Mucosa of stomach (tissue), 1 donor: ENCODE data around the gene TNRC18.
"Not testable (repeated sequence)": the region's sequence is repeated elsewhere in the genome, so short reads cannot be mapped to it uniquely, and the experiment has no call there.

Experiments used
- H3K27me3 ChIP-seq: one replicate; pipeline ENCODE4 v1.7.0; 2013; ENCODE audit warnings: mild to moderate bottlenecking, low read length; ENCODE audit not compliant: control insufficient read depth, insufficient read depth
- H3K36me3 ChIP-seq: one replicate; pipeline ENCODE4 v1.7.0; 2013; ENCODE audit warnings: low read length; ENCODE audit not compliant: control insufficient read depth, insufficient read depth
- H3K4me1 ChIP-seq: one replicate; pipeline ENCODE4 v1.7.0; 2013; ENCODE audit warnings: mild to moderate bottlenecking, low read length; ENCODE audit not compliant: control insufficient read depth, insufficient read depth
- H3K4me3 ChIP-seq: one replicate; pipeline ENCODE4 v1.7.0; 2013; ENCODE audit warnings: low read length
- H3K9ac ChIP-seq: one replicate; pipeline ENCODE4 v1.7.0; 2013; ENCODE audit warnings: mild to moderate bottlenecking, low read length, moderate library complexity
- H3K9me3 ChIP-seq: one replicate; pipeline ENCODE4 v1.7.0; 2013; ENCODE audit warnings: mild to moderate bottlenecking, low read length, moderate library complexity; ENCODE audit not compliant: control insufficient read depth
- donor health status: Pancreatic carcinoma.

Gene TNRC18

DNA sequence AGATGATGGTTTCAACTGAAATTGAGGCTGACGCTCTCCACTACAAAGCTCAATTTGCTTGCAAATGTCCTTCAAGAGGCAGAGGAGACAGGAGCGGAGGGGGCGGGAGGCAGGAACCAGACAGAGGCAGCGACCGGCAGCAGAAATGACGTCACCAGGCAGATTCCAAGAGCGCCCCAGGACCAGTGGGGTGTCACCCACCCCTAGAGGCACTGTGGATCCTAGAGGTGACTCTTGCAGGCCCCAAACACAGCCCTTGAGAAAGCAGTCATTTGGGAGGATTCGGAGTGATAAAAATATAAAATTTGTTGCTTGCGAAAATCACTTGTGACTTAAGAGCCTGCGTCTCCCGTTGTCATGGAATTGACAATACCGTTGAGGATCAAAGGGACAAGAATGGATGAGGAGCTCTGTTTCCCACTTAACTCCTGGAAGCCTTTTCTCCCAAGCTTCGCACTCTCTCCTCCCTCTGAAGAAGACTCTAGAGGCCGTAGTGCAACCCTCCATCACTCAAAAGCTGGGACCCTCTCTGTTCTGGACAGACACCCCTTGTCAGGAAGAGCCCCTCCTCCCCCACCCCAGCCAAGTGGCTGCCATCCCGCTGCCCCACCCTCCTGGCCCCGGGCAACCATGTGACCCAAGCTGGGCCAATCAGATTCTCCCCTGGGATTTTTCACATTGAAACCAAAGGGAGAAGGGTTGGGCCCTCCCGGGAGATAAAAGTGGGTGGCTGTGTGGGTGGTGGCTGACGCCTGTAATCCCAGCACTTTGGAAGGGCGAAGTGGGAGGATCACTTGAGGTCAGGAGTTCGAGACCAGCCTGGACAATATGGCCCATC, 157.2 kb downstream of the TNRC18 start:
- no peak overlapping the region for H3K9ac ChIP-seq
- H3K4me1 ChIP-seq, result no peaks in the 10 kb centered on the region
- H3K9me3 ChIP-seq, result no peaks in the 10 kb centered on the region
- H3K4me3 ChIP-seq, result no peak overlapping the region
- H3K27me3 ChIP-seq, result no peaks in the 10 kb centered on the region
- H3K36me3 ChIP-seq, result no peaks in the 10 kb centered on the region

GRCh38 chr7:5265320-5266190, 158.1 kb downstream of the TNRC18 start:
- H3K36me3 ChIP-seq, result no peaks in the 10 kb centered on the region
- no peaks in the 10 kb centered on the region for H3K27me3 ChIP-seq
- H3K4me1 ChIP-seq, result no peaks in the 10 kb centered on the region
- H3K4me3 ChIP-seq, result no peak overlapping the region
- no peaks in the 10 kb centered on the region for H3K9me3 ChIP-seq
- H3K9ac ChIP-seq, result no peak overlapping the region

DNA sequence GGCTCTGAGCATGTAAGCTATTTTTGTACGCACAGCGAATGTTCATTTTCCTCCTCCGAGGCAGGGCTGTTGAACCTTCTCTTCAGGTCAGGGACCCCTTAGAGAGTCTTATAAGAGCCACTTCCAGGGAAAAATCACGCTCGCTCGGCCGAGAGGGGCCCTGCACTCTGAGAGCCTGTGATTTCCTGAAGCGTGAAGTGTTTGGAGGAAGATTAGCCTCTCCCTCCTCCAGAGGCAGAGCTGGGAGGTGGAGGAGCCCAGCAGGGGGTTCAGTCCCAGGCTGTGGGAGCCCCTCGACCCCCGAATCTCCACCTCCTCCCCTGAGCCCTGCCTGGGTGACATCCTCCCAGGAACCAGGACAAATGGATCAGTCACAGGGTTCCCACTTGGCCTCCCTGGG, 160.6 kb downstream of the TNRC18 start:
- H3K36me3 ChIP-seq, H3K27me3 ChIP-seq, H3K4me1 ChIP-seq, H3K9ac ChIP-seq, H3K9me3 ChIP-seq, H3K4me3 ChIP-seq: not testable (repeated sequence)

- not testable (repeated sequence) for H3K4me3 ChIP-seq, H3K27me3 ChIP-seq, H3K36me3 ChIP-seq, H3K9me3 ChIP-seq, H3K4me1 ChIP-seq, H3K9ac ChIP-seq
These were observed 163.0 kb downstream of the TNRC18 start for GRCh38 chr7:5260530-5261068.
